ENCODE results near the gene CRABP2.

Gene CRABP2

DNA sequence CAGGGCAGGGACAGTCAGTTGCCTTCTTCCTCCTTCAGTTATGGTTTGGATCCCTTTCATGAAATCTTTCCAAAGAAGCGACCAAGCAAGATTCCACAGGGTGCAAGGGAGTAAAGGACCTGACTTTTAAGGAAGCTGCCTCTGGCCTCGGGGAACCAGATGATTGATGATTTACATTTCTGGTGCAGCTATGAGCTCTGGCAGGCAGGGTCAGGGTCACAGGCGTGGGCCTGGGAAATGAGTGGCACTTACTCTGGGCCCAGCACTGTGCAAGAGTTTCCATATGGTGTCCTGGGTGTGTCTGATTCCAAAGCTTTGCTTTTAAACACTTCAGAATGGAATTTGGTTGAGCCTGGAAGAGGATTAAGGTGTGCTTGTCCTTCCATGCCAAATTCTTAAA, 7.2 kb upstream of the CRABP2 start:
- Histone ChIP-seq H2AFZ (ENCODE audit: low read length) (no peak overlapping the region), H3F3A (ENCODE audit: insufficient read depth, low read length) (no peaks in the 10 kb centered on the region), H3K27me3 (replicated peaks; ENCODE audit: insufficient read depth, low read length) (0 out of 2 replicates have a peak, but pooled peaks cover 7% of the 10 kb centered on the region), H3K36me3 (replicated peaks; ENCODE audit: insufficient read depth, low read length) (no peaks in the 10 kb centered on the region), H3K9me3 (replicated peaks; ENCODE audit: insufficient read depth, low read length) (no peaks in the 10 kb centered on the region), H3K4me1 (ENCODE audit: low read length) (no peaks in the 10 kb centered on the region), H3K27ac (ENCODE audit: low read length) (no peak overlapping the region), H3K9ac (ENCODE audit: low read length) (no peak overlapping the region), H3K9me2 (replicated peaks; ENCODE audit: insufficient read depth, low read length) (no peaks in the 10 kb centered on the region), H4K20me1 (ENCODE audit: insufficient read depth, low read length) (no peaks in the 10 kb centered on the region), H3K4me2 (ENCODE audit: low read depth, low read length) (no peak overlapping the region), H3K4me3 (ENCODE audit: low read length) (no peak overlapping the region), H3K79me2 (ENCODE audit: low read length) (no peaks in the 10 kb centered on the region)
- no peak for TF ChIP-seq EZH2 (optimal IDR thresholded peaks at IDR 0.05; ENCODE audit: low read depth, low read length)
- no peak for TF ChIP-seq EZH2phosphoT487 (IDR thresholded peaks at IDR 0.05; ENCODE audit: low read length)
- TF ChIP-seq, protein P1, sequence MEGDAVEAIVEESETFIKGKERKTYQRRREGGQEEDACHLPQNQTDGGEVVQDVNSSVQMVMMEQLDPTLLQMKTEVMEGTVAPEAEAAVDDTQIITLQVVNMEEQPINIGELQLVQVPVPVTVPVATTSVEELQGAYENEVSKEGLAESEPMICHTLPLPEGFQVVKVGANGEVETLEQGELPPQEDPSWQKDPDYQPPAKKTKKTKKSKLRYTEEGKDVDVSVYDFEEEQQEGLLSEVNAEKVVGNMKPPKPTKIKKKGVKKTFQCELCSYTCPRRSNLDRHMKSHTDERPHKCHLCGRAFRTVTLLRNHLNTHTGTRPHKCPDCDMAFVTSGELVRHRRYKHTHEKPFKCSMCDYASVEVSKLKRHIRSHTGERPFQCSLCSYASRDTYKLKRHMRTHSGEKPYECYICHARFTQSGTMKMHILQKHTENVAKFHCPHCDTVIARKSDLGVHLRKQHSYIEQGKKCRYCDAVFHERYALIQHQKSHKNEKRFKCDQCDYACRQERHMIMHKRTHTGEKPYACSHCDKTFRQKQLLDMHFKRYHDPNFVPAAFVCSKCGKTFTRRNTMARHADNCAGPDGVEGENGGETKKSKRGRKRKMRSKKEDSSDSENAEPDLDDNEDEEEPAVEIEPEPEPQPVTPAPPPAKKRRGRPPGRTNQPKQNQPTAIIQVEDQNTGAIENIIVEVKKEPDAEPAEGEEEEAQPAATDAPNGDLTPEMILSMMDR (IDR thresholded peaks at IDR 0.05; ENCODE audit: low read length) = no peak
- no peak for DNase-seq

DNA sequence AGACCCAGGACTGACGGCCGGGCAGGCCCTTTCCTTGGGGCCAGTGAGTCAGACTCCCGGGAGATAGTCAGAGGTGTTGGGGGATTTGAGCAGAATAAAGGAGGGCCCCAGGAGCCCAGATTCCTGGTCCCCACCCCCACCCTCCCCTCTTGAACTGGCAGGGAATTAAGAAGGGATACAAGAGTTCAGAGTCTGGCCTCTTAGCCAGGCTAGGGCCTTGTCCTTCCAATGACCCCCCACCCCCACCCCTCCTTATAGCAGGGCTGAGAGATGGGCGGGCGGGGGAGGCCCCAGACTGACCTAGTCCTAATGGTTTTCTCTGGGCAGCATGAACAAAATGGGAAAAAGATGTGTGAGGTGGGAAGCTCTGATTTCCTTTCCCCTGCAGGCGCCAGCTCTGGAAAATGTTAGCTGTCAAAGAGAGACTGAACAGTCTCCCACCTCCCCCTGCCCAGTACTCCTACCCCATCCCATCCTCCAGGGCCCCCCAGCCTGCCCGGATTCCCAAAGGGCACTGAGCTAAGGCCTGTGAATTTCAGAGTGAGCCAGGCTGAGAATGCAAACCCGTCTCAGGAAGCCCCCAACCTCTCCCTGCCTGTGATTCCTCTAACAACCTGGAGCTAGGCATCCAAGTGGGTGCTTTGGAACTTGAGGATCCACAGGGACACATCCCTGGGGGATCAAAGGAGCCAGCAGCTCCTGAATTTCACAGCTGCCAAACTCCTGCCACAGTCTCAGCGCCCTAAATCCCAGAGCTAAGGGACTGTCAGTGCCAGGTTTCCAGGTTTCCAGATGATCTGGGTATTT, 5.8 kb upstream of the CRABP2 start:
- no peaks in the 10 kb centered on the region; the same call in 1 of the 2 replicates for H3F3A ChIP-seq (ENCODE audit: insufficient read depth, low read length)
- no peaks in the 10 kb centered on the region for H3K9me2 ChIP-seq (replicated peaks; ENCODE audit: insufficient read depth, low read length)
- H3K9ac ChIP-seq (ENCODE audit: low read length) = no peak overlapping the region
- no peaks in the 10 kb centered on the region for H3K36me3 ChIP-seq (replicated peaks; ENCODE audit: insufficient read depth, low read length)
- H3K9me3 ChIP-seq (replicated peaks; ENCODE audit: insufficient read depth, low read length) = no peaks in the 10 kb centered on the region
- no peaks in the 10 kb centered on the region for H4K20me1 ChIP-seq (ENCODE audit: insufficient read depth, low read length)
- peaks cover 3% of the 10 kb centered on the region for H3K4me1 ChIP-seq (ENCODE audit: low read length)
- no peaks in the 10 kb centered on the region for H3K79me2 ChIP-seq (ENCODE audit: low read length)
- TF ChIP-seq EZH2 (optimal IDR thresholded peaks at IDR 0.05; ENCODE audit: low read depth, low read length) = no peak
- TF ChIP-seq, protein P1 (IDR thresholded peaks at IDR 0.05; ENCODE audit: low read length) = no peak
- no peak for TF ChIP-seq EZH2phosphoT487 (IDR thresholded peaks at IDR 0.05; ENCODE audit: low read length)
- H3K4me3 ChIP-seq (ENCODE audit: low read length) = no peak overlapping the region
- no peak overlapping the region for H2AFZ ChIP-seq (ENCODE audit: low read length)
- no peak overlapping the region for H3K27ac ChIP-seq (ENCODE audit: low read length)
- DNase-seq = no peak
- no peak overlapping the region for H3K4me2 ChIP-seq (ENCODE audit: low read depth, low read length)
- H3K27me3 ChIP-seq (replicated peaks; ENCODE audit: insufficient read depth, low read length) = peaks cover 20% of the 10 kb centered on the region

DNA sequence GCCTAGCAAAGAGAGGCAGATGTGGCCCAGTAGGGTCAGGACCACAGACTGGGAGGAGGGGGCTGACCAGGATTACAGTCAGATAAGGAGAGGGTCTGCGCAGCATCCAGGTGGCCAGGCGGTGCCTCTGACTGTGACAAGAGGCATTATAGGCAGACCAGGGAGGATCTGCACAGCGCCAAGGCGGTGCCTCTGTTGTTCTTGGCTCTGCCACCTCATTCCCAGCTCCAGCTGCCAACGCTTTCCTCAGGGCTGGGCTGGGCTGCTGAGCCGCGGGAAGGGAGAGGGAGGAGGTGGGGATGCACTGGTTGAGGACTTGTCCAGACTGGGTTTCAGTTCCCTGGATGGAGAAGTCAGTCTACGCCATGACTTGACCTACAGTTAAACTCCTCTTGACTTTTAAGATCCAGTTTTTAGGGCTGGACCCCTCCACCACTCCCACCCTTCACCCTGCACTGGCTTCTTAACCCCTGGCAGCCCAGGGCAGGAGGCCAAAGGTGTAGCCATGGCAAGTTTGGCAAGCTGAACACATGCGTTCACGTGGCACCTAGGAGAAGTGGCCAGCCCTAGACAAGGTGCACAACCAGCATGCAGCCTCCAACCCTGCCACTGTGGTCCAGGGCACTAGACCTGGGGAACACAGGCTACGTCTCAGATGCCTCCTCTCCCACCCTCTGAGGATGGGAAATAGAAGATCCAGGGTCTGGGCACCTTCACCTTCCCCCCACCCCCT, 4.5 kb upstream of the CRABP2 start:
- H3F3A ChIP-seq (ENCODE audit: insufficient read depth, low read length) = no peaks in the 10 kb centered on the region; the same call in 1 of the 2 replicates
- no peaks in the 10 kb centered on the region for H3K9me2 ChIP-seq (replicated peaks; ENCODE audit: insufficient read depth, low read length)
- H3K9me3 ChIP-seq (replicated peaks; ENCODE audit: insufficient read depth, low read length) = no peaks in the 10 kb centered on the region
- H4K20me1 ChIP-seq (ENCODE audit: insufficient read depth, low read length) = no peaks in the 10 kb centered on the region
- H3K36me3 ChIP-seq (replicated peaks; ENCODE audit: insufficient read depth, low read length) = no peaks in the 10 kb centered on the region
- DNase-seq = no peak
- H3K79me2 ChIP-seq (ENCODE audit: low read length) = no peaks in the 10 kb centered on the region
- H3K9ac ChIP-seq (ENCODE audit: low read length) = no peak overlapping the region
- no peak overlapping the region for H3K27ac ChIP-seq (ENCODE audit: low read length)
- no peak overlapping the region for H3K4me2 ChIP-seq (ENCODE audit: low read depth, low read length)
- peaks cover 33% of the 10 kb centered on the region for H3K27me3 ChIP-seq (replicated peaks; ENCODE audit: insufficient read depth, low read length)
- H3K4me1 ChIP-seq (ENCODE audit: low read length) = peaks cover 16% of the 10 kb centered on the region
- TF ChIP-seq EZH2phosphoT487 (IDR thresholded peaks at IDR 0.05; ENCODE audit: low read length) (no peak), EZH2 (optimal IDR thresholded peaks at IDR 0.05; ENCODE audit: low read depth, low read length) (no peak)
- TF ChIP-seq, protein P1 (IDR thresholded peaks at IDR 0.05; ENCODE audit: low read length) = no peak
- H3K4me3 ChIP-seq (ENCODE audit: low read length) = no peak overlapping the region
- no peak overlapping the region for H2AFZ ChIP-seq (ENCODE audit: low read length)

Data from MM.1S (cell line).